HG03469 (cell line): ENCODE data around the gene MIGA2.

Experiments used
- ATAC-seq: cut with Tn5 transposase; IDR thresholded peaks from one replicate; pipeline ENCODE4 v1.9.1; 2021; ENCODE audit warnings: mild to moderate bottlenecking, moderate library complexity, moderate number of reproducible peaks; ENCODE audit not compliant: unreplicated experiment

MIGA2 gene

GRCh38 chr9:129118799-129119198 lies 82.4 kb downstream of the MIGA2 start:
- no peak for ATAC-seq

GRCh38 chr9:129121483-129121882 lies 85.1 kb downstream of the MIGA2 start:
- no peak for ATAC-seq
